ENCODE results near the gene MEDAG.

Gene MEDAG

DNA sequence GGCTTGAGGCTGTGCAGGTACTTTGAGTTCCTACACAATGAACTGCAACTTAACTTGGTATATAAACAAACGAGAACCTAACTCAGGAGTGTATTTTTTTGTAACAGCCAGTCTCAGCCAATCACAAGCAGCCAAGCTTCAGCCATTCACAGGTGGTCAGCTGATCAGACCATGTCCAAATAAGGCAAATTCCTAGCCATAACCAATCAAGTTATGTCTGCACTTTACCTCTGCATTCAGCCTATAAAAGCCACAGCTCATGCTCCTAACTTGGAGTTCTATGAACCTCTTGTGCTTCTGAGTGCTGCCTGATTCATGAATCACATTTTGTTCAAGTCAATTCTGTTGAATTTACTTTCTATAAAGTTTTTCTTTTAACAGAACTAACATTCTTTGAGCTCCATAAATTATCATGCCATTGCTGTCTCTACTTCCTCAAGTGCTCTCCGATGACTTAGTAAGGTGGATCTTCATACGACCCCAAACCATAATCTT lies 16.8 kb upstream of the MEDAG start:
- H3K4me3 ChIP-seq (ENCODE audit: control insufficient read depth, low read depth, low read length): no peak overlapping the region
- DNase-seq (ENCODE audit: low read depth): no peak
- no peak for TF ChIP-seq CTCF (IDR thresholded peaks at IDR 0.05; ENCODE audit: control insufficient read depth, insufficient read depth, low read depth, low read length, missing control alignments)

GRCh38 chr13:30892966-30893365 lies 13.1 kb upstream of the MEDAG start:
- DNase-seq (ENCODE audit: low read depth): no peak
- H3K4me3 ChIP-seq (ENCODE audit: control insufficient read depth, low read depth, low read length): no peak overlapping the region
- peak; percentile 67 for TF ChIP-seq CTCF (IDR thresholded peaks at IDR 0.05; ENCODE audit: control insufficient read depth, insufficient read depth, low read depth, low read length, missing control alignments)

DNA sequence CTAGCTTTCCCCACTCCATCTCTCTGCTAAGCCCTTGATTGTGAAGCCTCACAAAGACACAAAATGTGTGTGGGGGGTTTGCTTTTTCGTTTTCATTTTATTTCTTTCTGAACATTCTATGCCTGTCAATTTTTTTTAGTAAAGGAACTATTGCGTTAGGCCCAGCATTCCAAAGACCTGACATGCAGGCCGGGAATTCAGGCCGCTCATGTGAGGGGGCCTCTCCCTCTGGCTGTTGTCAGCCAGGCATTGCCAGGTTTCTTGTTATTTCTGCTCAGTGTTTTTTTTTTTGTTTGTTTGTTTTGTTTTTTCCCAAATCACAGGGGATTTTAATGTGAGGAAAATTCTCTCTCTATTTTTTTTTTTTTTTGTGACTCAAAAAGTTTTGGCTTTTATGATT lies 10.3 kb upstream of the MEDAG start:
- H3K4me3 ChIP-seq (ENCODE audit: control insufficient read depth, low read depth, low read length): no peak overlapping the region
- TF ChIP-seq CTCF (IDR thresholded peaks at IDR 0.05; ENCODE audit: control insufficient read depth, insufficient read depth, low read depth, low read length, missing control alignments): no peak
- DNase-seq (ENCODE audit: low read depth): peak; percentile 74

GRCh38 chr13:30898070-30898469 lies 8.0 kb upstream of the MEDAG start:
- TF ChIP-seq CTCF (IDR thresholded peaks at IDR 0.05; ENCODE audit: control insufficient read depth, insufficient read depth, low read depth, low read length, missing control alignments): no peak
- DNase-seq (ENCODE audit: low read depth): no peak
- no peak overlapping the region for H3K4me3 ChIP-seq (ENCODE audit: control insufficient read depth, low read depth, low read length)

DNA sequence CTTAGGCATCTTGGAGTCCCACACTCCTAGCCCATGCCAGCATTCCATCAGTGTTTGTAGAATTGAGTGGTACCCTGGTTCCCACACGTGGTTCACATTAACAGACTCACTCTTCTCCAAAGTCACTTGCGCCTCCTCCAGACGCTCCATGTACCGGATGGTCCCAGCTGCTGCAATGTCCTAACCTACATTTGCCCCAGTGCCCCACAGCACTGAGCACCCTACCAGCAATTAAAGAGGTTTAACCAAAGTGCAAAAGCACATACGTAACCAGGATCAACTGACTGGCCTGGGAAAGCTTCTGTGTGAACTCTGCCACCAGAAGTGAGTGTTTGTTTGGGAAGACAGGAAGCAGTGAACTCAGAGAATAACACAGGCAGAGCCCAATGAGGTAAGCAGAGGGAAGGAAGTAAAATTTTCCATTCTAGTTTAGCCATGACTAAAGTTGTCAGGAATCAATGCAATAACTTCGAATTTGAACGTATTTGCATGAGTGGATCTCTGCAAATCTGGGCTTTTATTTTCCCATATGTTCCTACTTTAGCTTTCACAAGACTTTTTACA lies 7.3 kb upstream of the MEDAG start:
- no peak for TF ChIP-seq CTCF (IDR thresholded peaks at IDR 0.05; ENCODE audit: control insufficient read depth, insufficient read depth, low read depth, low read length, missing control alignments)
- peak; percentile 91 for DNase-seq (ENCODE audit: low read depth)
- no peak overlapping the region for H3K4me3 ChIP-seq (ENCODE audit: control insufficient read depth, low read depth, low read length)

GRCh38 chr13:30900436-30900835 lies 5.6 kb upstream of the MEDAG start:
- no peak overlapping the region for H3K4me3 ChIP-seq (ENCODE audit: control insufficient read depth, low read depth, low read length)
- no peak for DNase-seq (ENCODE audit: low read depth)
- TF ChIP-seq CTCF (IDR thresholded peaks at IDR 0.05; ENCODE audit: control insufficient read depth, insufficient read depth, low read depth, low read length, missing control alignments): no peak

Measured in AG09309 (cell line).